ENCODE results near the gene PCIF1.

DNA sequence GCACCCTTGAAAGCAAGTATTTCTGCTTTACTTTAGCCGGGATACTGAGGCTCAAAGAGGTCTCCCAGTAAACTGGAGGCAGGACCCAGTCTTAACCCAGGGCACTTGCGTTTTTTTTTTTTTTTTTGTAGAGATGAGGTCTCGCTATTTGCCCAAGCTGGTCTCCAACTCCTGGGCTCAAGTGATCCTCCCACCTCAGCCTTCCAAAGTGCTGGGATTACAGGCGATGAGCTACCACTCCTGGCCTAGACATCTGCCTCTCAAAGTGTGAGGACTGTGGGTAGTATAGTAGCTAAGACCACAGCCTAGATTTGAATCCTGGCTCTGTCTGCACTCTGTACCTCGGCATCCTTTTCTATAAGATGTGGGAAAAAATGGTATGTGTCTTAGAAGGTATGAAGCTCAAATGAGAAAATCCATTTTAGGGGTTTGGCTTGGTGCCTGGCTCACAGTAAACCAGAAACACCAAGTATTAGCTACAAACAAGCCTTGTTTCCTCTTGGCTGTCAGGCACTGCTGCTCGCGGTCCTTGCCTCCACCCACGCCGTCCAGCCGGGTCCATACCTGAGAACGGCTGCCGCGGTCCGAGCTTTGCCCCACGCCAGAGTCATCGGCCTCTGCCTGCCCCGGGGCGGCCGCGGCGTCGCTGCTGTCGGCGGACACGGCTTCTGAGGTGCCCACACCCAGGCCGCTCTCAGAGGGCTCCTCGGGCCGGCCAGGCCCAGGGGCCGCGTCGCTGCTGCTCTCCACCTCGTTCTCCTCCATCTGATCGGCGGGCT lies 36.4 kb downstream of the PCIF1 start:
- TF ChIP-seq, protein P1, sequence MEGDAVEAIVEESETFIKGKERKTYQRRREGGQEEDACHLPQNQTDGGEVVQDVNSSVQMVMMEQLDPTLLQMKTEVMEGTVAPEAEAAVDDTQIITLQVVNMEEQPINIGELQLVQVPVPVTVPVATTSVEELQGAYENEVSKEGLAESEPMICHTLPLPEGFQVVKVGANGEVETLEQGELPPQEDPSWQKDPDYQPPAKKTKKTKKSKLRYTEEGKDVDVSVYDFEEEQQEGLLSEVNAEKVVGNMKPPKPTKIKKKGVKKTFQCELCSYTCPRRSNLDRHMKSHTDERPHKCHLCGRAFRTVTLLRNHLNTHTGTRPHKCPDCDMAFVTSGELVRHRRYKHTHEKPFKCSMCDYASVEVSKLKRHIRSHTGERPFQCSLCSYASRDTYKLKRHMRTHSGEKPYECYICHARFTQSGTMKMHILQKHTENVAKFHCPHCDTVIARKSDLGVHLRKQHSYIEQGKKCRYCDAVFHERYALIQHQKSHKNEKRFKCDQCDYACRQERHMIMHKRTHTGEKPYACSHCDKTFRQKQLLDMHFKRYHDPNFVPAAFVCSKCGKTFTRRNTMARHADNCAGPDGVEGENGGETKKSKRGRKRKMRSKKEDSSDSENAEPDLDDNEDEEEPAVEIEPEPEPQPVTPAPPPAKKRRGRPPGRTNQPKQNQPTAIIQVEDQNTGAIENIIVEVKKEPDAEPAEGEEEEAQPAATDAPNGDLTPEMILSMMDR (IDR thresholded peaks at IDR 0.05; ENCODE audit: low read depth, low read length, poor library complexity, severe bottlenecking), result no peak
- no peak for TF ChIP-seq EZH2phosphoT487 (IDR thresholded peaks at IDR 0.05; ENCODE audit: borderline replicate concordance, low read length)
